Cardiac atrium fibroblast (primary cell): ENCODE data around the gene RTN3. TPM values are rescaled to one million over a fixed set of nuclear protein-coding genes. Genes with fewer than 3 reads are reported as not detected.

ENCODE experiments used
- total RNA-seq: library from RNA; depleted of rRNA; stranded (reverse); fragments of >200 nt; gene quantifications from 2 replicates; pipeline ENCODE4 v1.2.3, GENCODE V29; 2015

RTN3 gene, protein sequence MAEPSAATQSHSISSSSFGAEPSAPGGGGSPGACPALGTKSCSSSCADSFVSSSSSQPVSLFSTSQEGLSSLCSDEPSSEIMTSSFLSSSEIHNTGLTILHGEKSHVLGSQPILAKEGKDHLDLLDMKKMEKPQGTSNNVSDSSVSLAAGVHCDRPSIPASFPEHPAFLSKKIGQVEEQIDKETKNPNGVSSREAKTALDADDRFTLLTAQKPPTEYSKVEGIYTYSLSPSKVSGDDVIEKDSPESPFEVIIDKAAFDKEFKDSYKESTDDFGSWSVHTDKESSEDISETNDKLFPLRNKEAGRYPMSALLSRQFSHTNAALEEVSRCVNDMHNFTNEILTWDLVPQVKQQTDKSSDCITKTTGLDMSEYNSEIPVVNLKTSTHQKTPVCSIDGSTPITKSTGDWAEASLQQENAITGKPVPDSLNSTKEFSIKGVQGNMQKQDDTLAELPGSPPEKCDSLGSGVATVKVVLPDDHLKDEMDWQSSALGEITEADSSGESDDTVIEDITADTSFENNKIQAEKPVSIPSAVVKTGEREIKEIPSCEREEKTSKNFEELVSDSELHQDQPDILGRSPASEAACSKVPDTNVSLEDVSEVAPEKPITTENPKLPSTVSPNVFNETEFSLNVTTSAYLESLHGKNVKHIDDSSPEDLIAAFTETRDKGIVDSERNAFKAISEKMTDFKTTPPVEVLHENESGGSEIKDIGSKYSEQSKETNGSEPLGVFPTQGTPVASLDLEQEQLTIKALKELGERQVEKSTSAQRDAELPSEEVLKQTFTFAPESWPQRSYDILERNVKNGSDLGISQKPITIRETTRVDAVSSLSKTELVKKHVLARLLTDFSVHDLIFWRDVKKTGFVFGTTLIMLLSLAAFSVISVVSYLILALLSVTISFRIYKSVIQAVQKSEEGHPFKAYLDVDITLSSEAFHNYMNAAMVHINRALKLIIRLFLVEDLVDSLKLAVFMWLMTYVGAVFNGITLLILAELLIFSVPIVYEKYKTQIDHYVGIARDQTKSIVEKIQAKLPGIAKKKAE
- total RNA-seq, result 97.9 and 104 TPM in 2 replicates

DNA sequence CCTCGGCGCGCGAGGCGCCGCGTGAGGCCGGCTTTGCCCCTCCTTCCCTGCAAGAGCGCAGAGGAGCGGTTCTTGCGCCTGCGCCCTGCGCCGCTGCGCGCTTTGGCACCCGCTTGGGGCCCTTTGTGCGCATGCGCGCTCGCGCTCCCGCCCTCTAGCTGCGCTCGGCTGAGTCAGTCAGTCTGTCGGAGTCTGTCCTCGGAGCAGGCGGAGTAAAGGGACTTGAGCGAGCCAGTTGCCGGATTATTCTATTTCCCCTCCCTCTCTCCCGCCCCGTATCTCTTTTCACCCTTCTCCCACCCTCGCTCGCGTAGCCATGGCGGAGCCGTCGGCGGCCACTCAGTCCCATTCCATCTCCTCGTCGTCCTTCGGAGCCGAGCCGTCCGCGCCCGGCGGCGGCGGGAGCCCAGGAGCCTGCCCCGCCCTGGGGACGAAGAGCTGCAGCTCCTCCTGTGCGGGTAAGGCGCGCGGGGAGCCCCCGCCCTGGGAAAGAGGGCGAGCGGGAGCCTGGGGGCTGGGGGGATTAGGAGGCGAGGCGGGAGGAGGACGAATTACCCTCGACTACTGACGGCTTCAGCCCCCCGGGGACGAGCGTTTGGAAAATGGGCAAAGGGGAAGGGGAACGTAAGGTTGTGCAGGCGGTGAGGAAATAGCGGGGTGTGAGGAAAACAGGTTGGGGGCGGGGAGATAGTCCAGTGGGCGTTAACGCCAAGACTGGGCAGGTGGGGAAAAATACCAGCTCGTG is at the start of gene RTN3:
TSS of gene RTN3 (plus strand) at position 180 of the 745 bp plus-strand sequence. CDS start at position 317, 137 bp downstream.

DNA sequence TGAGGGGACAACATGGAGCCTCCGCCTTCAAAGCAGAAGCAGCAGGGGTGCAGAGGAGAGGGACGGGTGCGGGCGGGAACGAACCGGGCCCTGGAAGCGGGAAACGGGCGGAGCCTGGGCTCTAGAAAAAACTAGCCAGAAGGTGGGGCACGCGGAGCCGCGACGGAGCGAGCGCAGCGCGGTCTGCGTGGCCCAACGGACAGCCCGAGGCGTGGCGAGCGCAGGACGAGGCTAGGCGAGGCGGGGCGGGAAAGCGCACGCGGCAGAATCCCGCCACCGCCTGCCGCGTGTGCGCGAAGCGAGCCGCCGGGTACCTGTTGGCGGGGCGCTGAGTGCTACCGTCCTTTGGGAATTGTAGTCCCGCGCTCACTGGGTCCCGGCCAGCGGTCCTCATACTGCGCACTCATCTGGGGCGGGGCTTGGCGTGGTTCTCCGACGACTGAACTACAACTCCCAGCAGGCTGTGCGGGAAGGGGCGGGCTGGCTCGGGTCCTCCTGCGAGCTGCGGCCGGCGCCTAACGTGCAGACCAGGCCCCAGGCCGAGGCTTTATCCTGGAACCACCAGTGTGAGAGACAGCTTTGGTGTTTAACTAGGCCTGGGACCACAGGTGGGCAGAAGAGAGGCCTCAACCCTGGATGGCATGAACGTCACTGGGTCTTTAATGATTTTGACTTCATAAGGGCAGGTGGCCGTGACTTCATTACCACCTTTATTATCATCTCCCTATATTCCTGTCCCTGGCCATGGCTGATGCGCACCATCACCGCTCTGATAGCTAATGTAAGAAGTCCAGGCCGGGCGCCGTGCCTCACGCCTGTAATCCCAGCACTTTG is 9.8 kb upstream of the RTN3 start, which contains the start of gene ATL3:
TSS of gene ATL3 (minus strand) at position 55 of the 834 bp plus-strand sequence. CDS start at position 14, 41 bp downstream.

DNA sequence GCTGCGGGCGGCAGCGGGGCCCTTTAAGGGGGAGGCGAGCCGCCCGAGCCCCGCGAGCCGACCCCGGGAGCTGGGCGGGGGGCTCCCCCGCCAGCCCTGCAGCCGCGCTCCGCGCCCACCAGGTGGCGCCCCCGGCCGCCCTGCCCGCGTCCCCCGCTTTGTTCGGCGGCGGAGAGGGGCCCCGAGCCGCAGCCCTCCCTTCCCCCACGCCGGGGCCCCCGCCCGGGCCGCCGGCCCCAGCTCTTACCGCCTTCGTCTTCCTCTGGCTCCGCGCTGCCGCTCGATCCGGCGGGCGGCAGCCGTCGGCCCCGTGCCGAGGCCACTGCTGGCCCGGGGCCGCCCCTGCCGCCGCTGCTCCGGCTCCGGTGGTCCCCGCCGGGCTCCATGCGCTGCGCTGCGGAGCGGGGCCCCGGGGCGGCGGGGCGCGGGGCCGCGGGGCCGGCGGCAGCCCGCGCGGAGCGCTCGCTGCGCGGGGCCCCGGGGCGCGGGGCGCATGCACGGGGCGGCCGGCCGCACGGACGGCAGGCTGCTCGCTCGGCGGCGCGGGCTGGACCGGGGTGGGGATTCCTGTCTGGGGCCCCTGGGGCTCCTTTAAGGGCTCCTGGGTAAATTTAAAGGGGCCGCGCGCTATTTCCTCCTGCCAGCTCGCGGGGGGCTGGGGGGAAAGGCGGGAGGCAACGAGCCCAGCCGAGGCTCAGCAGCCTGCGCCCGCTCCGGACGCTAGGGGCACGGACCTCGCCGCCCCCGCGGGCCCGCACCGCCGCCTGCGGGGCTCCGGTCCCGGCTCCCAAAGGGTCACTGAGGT is 87.1 kb downstream of the RTN3 start, which contains the start of gene ZFTA:
TSS of gene ZFTA (minus strand) at position 539 of the 805 bp plus-strand sequence. CDS start at position 386, 153 bp downstream.

Other genes starting within 250 kb of the RTN3 start
- gene PLAAT5, start 190.3 kb upstream of the RTN3 start, total RNA-seq, result 0.16 TPM in 1 of 2 replicates, not detected in the other
- 0.54 TPM in 1 of 2 replicates, not detected in the other for gene LGALS12, start 175.4 kb upstream of the RTN3 start, total RNA-seq
- 11.5 and 28.3 TPM in 2 replicates for gene PLAAT4, start 144.7 kb upstream of the RTN3 start, total RNA-seq
- gene PLAAT2, start 118.1 kb upstream of the RTN3 start, total RNA-seq, result not detected in 2 replicates
- 10.2 and 20.0 TPM in 2 replicates for gene PLAAT3, start 67.1 kb upstream of the RTN3 start, total RNA-seq
- 90.3 and 91.9 TPM in 2 replicates for gene ATL3, start 10.1 kb upstream of the RTN3 start, total RNA-seq
- 16.5 and 28.2 TPM in 2 replicates for gene ZFTA, start 87.3 kb downstream of the RTN3 start, total RNA-seq
- gene SPINDOC, start 132.0 kb downstream of the RTN3 start, total RNA-seq, result 16.5 and 18.1 TPM in 2 replicates
- 13.4 and 13.7 TPM in 2 replicates for gene MARK2, start 157.6 kb downstream of the RTN3 start, total RNA-seq
- 3.2 and 3.4 TPM in 2 replicates for gene RCOR2, start 235.7 kb downstream of the RTN3 start, total RNA-seq